HepG2 (cell line): ENCODE data around the gene ZNF674. TPM values are rescaled to one million over a fixed set of nuclear protein-coding genes. Genes with fewer than 3 reads are reported as not detected.

Source experiments
- ATAC-seq: fragments of 200-7000 bp; cut with Tn5 transposase; 3 replicates; pipeline ENCODE4 v1.9.1; 2020; ENCODE audit warnings: mild to moderate bottlenecking, moderate library complexity
- BruUV-seq: library from RNA; stranded (reverse); fragments of 400-500 nt; replicated peaks from 2 replicates; lab custom pipeline; 2021; lab: Mats Ljungman, UMichigan
- CTCF ChIA-PET: fragments of 300-600 bp; formaldehyde crosslinking; extraction: SDS; loops from one replicate; lab custom pipeline; 2021; ENCODE audit warnings: low total read pairs, inconsistent platforms, low intra/inter-chr PET ratio; lab: Yijun Ruan, JAX
- POLR2A ChIA-PET: fragments of 350-600 bp; sonication (Branson Sonifier 250); formaldehyde crosslinking; loops from one replicate; lab custom pipeline; 2020; ENCODE audit warnings: antibody characterized with exemption, inconsistent platforms; lab: Yijun Ruan, JAX
- DNase-seq: peaks from one replicate; pipeline ENCODE4 v3.0.0-alpha.2; 2015; ENCODE audit warnings: low spot score
- FAIRE-seq: peaks from 3 replicates; lab custom pipeline; 2011; peaks lifted over from hg19 to GRCh38; lab: Jason Lieb, UNC
- H2AFZ ChIP-seq: one replicate; pipeline ENCODE4 v1.6.1; 2011; ENCODE audit warnings: low read length, inconsistent platforms
- H3K27ac ChIP-seq: fragments of 300-600 bp; 3 replicates; pipeline ENCODE4 v1.8.0; 2011; ENCODE audit warnings: mixed run types, mild to moderate bottlenecking, mixed read lengths, low read length, inconsistent platforms; ENCODE audit not compliant: insufficient read depth; ENCODE audit errors: extremely low read length
- H3K27me3 ChIP-seq, 2 experiments: fragments of 200-600 bp in 1 of 2; 2 replicates in 1 of 2; 3 replicates in 1 of 2; pipeline versions ENCODE4 v1.6.0 to v1.8.0; 2011; ENCODE audit warnings: low read length in 2 of 2, mild to moderate bottlenecking in 2 of 2, moderate library complexity in 2 of 2, inconsistent platforms in 1 of 2; ENCODE audit not compliant: insufficient read depth in 2 of 2, control insufficient read depth in 1 of 2
- H3K36me3 ChIP-seq, 2 experiments: fragments of 200-600 bp in 1 of 2; replicated peaks in 1 of 2; 2 replicates in 1 of 2; 3 replicates in 1 of 2; pipeline versions ENCODE4 v1.5.1 to v1.8.0; 2011; ENCODE audit warnings: low read length in 2 of 2, inconsistent platforms in 1 of 2; ENCODE audit not compliant: insufficient read depth in 2 of 2, control insufficient read depth in 1 of 2
- H3K4me1 ChIP-seq: 2 replicates; pipeline ENCODE4 v1.5.1; 2012; ENCODE audit warnings: low read length, inconsistent platforms; ENCODE audit not compliant: insufficient read depth
- H3K4me2 ChIP-seq: 2 replicates; pipeline ENCODE4 v1.6.0; 2011; ENCODE audit warnings: low read depth, low read length, inconsistent platforms
- H3K4me3 ChIP-seq, 3 experiments: fragments of 200-600 bp in 1 of 3; sonication (generic), shearing (Covaris generic) in 1 of 3; replicated peaks in 1 of 3; 2 replicates each; pipeline ENCODE4 v1.5.1; 2011 to 2016; ENCODE audit warnings: low read length in 3 of 3, inconsistent platforms in 2 of 3, low read depth in 2 of 3, mild to moderate bottlenecking in 2 of 3, control low read depth in 1 of 3, mixed read lengths in 1 of 3; ENCODE audit not compliant: insufficient read depth in 1 of 3
- H3K79me2 ChIP-seq: one replicate; pipeline ENCODE4 v1.6.1; 2011; ENCODE audit warnings: low read length, inconsistent platforms; ENCODE audit not compliant: insufficient read depth
- H3K9ac ChIP-seq: 2 replicates; pipeline ENCODE4 v1.6.0; 2011; ENCODE audit warnings: mild to moderate bottlenecking, low read depth, low read length, inconsistent platforms; ENCODE audit not compliant: insufficient read depth
- H3K9me3 ChIP-seq: 2 replicates; pipeline ENCODE4 v1.5.1; 2012; ENCODE audit warnings: mild to moderate bottlenecking, low read length
- H4K20me1 ChIP-seq: 2 replicates; pipeline ENCODE4 v1.6.0; 2011; ENCODE audit warnings: inconsistent platforms, mild to moderate bottlenecking, low read length, moderate library complexity; ENCODE audit not compliant: insufficient read depth
- MED1 ChIP-seq: sonication (generic); formaldehyde crosslinking; IDR thresholded peaks from 2 replicates; pipeline ENCODE4 v1.4.0; 2020; ENCODE audit warnings: missing genetic modification reagents
- MIXL1 ChIP-seq: IDR thresholded peaks from 2 replicates; pipeline ENCODE4 v1.6.1; 2016
- NKX3-1 ChIP-seq: sonication (generic); formaldehyde crosslinking; IDR thresholded peaks from 2 replicates; pipeline ENCODE4 v1.5.0; 2020; ENCODE audit warnings: missing genetic modification reagents
- SNAPC5 ChIP-seq: sonication (generic); formaldehyde crosslinking; IDR thresholded peaks from 2 replicates; pipeline ENCODE4 v1.8.1; 2023; ENCODE audit warnings: mild to moderate bottlenecking, missing genetic modification reagents, borderline replicate concordance
- TBL1XR1 ChIP-seq: fragments of 150-350 bp; IDR thresholded peaks from 2 replicates; pipeline ENCODE4 v1.6.1; 2014; ENCODE audit warnings: borderline replicate concordance, low read length; ENCODE audit not compliant: partially characterized antibody
- WIZ ChIP-seq: sonication (generic); formaldehyde crosslinking; IDR thresholded peaks from 2 replicates; pipeline ENCODE4 v1.5.1; 2020; ENCODE audit warnings: mild to moderate bottlenecking, missing genetic modification reagents
- ZC3H4 ChIP-seq: sonication (generic); formaldehyde crosslinking; IDR thresholded peaks from 2 replicates; pipeline ENCODE4 v1.4.0; 2020; ENCODE audit warnings: missing genetic modification reagents, borderline replicate concordance
- ZNF317 ChIP-seq: sonication (generic); formaldehyde crosslinking; IDR thresholded peaks from 2 replicates; pipeline ENCODE4 v1.5.0; 2020; ENCODE audit warnings: mild to moderate bottlenecking, missing genetic modification reagents
- ZNF362 ChIP-seq: sonication (generic); formaldehyde crosslinking; IDR thresholded peaks from 2 replicates; pipeline ENCODE4 v1.4.0; 2020; ENCODE audit warnings: missing genetic modification reagents, mild to moderate bottlenecking, borderline replicate concordance
- ZNF577 ChIP-seq: sonication (generic); formaldehyde crosslinking; IDR thresholded peaks from 2 replicates; pipeline ENCODE4 v1.4.0; 2020; ENCODE audit warnings: mild to moderate bottlenecking, low read depth, missing genetic modification reagents, borderline replicate concordance
- WGBS: methylation state at CpG from one replicate; pipeline ENCODE4 v1.1.6; 2017; ENCODE audit warnings: low lambda C conversion rate; 5-methylcytosine and 5-hydroxymethylcytosine counted together
- in situ Hi-C: cut with HindIII; loops from 2 replicates; pipeline ENCODE4 v1.10.0; 2017; ENCODE audit warnings: low pct_unique_long_range_greater_than_20kb; ENCODE audit not compliant: extremely low pct_ligation_motif_present
- intact Hi-C: fragments of 100-400 bp; cut with micrococcal nuclease; formaldehyde crosslinking; loops from one replicate; pipeline ENCODE4 v1.10.0; 2022; ENCODE audit not compliant: unreplicated experiment
- polyA plus RNA-seq, 8 experiments: library from polyadenylated mRNA; depleted of rRNA in 3 of 8; stranded (reverse) in 7 of 8; unstranded in 1 of 8; fragments of >200 nt; fragmentation: Illumina TruSeq in 4 of 8; extraction: Trizol in 4 of 8; gene quantifications; 2 replicates each; pipeline versions ENCODE4 v1.2.1 to v1.2.3, GENCODE V29; 2011 to 2016; ENCODE audit warnings: low read depth in 4 of 8, missing spikeins in 1 of 8, mixed read lengths in 1 of 8; ENCODE audit not compliant: insufficient read depth in 1 of 8
- total RNA-seq, 5 experiments: library from RNA; depleted of rRNA; stranded (reverse); fragments of >200 nt; fragmentation: Illumina TruSeq; extraction: Trizol; gene quantifications; 2 replicates each; pipeline ENCODE4 v1.2.3, GENCODE V29; 2016; ENCODE audit warnings: low read depth in 1 of 5

Gene ZNF674
- total and polyA plus RNA-seq, 2 of the 13 experiments (the other 11 are each of a cell fraction or from before 2014, with no cell fraction given): 2.9 to 3.5 TPM

- TF ChIP-seq ZC3H4 (CRISPR knock-in tag): no peak
- TF ChIP-seq, all 625 proteins: peak for 0
These were observed 42.5 kb upstream of the ZNF674 start (continued) for GRCh38 chrX:46587753-46588171.

GRCh38 chrX:46587158-46587557, 41.9 kb upstream of the ZNF674 start:
- CTCF ChIA-PET: no interaction called here
- DNase-seq: no peak
- POLR2A ChIA-PET: no interaction called here
- Histone ChIP-seq H2AFZ (no peak overlapping the region), H3K36me3 (peaks cover 0 to 3% of the 10 kb centered on the region in 2 experiments; a peak in 1 of 5 replicates), H3K4me3 (no peak overlapping the region), H3K9me3 (no peaks in the 10 kb centered on the region), H3K4me1 (0 out of 2 replicates have a peak, but pooled peaks cover 9% of the 10 kb centered on the region), H3K79me2 (peaks cover 4% of the 10 kb centered on the region), H3K9ac (no peak overlapping the region), H3K27me3 (no peaks in the 10 kb centered on the region), H4K20me1 (no peaks in the 10 kb centered on the region), H3K4me2 (no peak overlapping the region), H3K27ac (no peak overlapping the region)
- no TSS peak for BruUV-seq
- no peak for FAIRE-seq
- ATAC-seq: no peak
- TF ChIP-seq ZNF362: no peak
- TF ChIP-seq WIZ (CRISPR knock-in tag): no peak
- TF ChIP-seq ZNF317 (CRISPR knock-in tag): no peak
- TF ChIP-seq ZNF577 (CRISPR knock-in tag): no peak
- no peak for TF ChIP-seq SNAPC5 (CRISPR knock-in tag)
- TF ChIP-seq MIXL1 (CRISPR knock-in tag): no peak
- no peak for TF ChIP-seq NKX3-1
- TF ChIP-seq TBL1XR1: no peak
- no peak for TF ChIP-seq MED1
- 100% methylated on average over 5 of the region's 5 CpGs for WGBS
- intact Hi-C loops (no loop called here), in situ Hi-C loops (no loop called here)
